NCI-H1417 treated with DMSO at 0.1 percent for 48 hours (cell line): ENCODE data around the gene WIZ.
A peak's percentile ranks its signal among the peaks of the same experiment; 100 is the strongest.
"Not testable (repeated sequence)": the region's sequence is repeated elsewhere in the genome, so short reads cannot be mapped to it uniquely, and the experiment has no call there.

Experiments used
- DNase-seq: peaks from one replicate; lab custom pipeline; 2025; lab: John Stamatoyannopoulos, UW

The WIZ gene

GRCh38 chr19:15429825-15430467 is 19.8 kb downstream of the WIZ start:
- DNase-seq, result no peak

GRCh38 chr19:15428956-15429824 is 20.6 kb downstream of the WIZ start:
- DNase-seq, result no peak

- DNase-seq, result no peak
Measured at GRCh38 chr19:15427991-15428471, 21.7 kb downstream of the WIZ start.

GRCh38 chr19:15427350-15427700 is 22.4 kb downstream of the WIZ start:
- DNase-seq, result no peak

GRCh38 chr19:15426485-15427349 is 23.0 kb downstream of the WIZ start:
- DNase-seq, result no peak

- no peak for DNase-seq
Measured at GRCh38 chr19:15425321-15425950, 24.3 kb downstream of the WIZ start.

- DNase-seq, result no peak
Measured at GRCh38 chr19:15424692-15425272, 25.0 kb downstream of the WIZ start.

- no peak for DNase-seq
Measured at GRCh38 chr19:15424121-15424520, 25.6 kb downstream of the WIZ start.

- DNase-seq, result no peak
Measured at GRCh38 chr19:15423130-15423529, 26.6 kb downstream of the WIZ start.

GRCh38 chr19:15422296-15423075 is 27.3 kb downstream of the WIZ start:
- DNase-seq, result no peak

- DNase-seq, result no peak
Measured at GRCh38 chr19:15421721-15422260, 28.0 kb downstream of the WIZ start.

- DNase-seq, result no peak
Measured at GRCh38 chr19:15421136-15421695, 28.5 kb downstream of the WIZ start.

- no peak for DNase-seq
Measured at GRCh38 chr19:15419413-15420025, 30.2 kb downstream of the WIZ start.

- peak; percentile 100 for DNase-seq
Measured at GRCh38 chr19:15418579-15419412, 31.0 kb downstream of the WIZ start, which contains the start of gene AKAP8L. TSS of gene AKAP8L (minus strand) at chr19:15418988. CDS start at chr19:15418923, 65 bp downstream.

GRCh38 chr19:15418231-15418578 is 31.6 kb downstream of the WIZ start:
- DNase-seq, result no peak

GRCh38 chr19:15417699-15418098 is 32.1 kb downstream of the WIZ start:
- no peak for DNase-seq

GRCh38 chr19:15412832-15413231 is 36.9 kb downstream of the WIZ start:
- DNase-seq, result no peak

GRCh38 chr19:15411351-15411750 is 38.4 kb downstream of the WIZ start:
- DNase-seq, result not testable (repeated sequence)

GRCh38 chr19:15404780-15405211 is 45.0 kb downstream of the WIZ start:
- DNase-seq, result no peak
